ENCODE data around the gene CDKN1B.

Gene CDKN1B

DNA sequence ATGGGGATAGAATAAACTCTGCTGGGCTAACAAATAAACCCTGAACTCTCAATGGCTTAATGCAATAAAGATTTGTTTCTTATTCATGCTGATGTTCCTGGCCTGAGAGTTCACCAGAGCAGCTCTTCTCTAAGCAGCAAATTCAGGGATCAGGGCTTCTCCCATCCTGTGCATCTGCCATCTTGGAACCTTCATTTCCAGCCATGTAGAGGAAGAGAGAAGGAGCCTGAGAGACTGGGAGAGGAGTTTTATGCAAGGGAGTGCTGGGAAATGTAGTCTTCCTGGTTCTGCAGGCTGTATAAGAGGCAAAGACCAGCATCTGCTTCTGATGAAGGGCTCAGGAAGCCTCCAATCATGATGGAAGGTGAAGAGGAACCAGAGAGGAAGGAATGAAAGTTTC lies 47.7 kb downstream of the CDKN1B start:
- H3K36me3 ChIP-seq (ENCODE audit: insufficient read depth, low read length), result no peaks in the 10 kb centered on the region
- H3K9me2 ChIP-seq (ENCODE audit: low read depth, low read length), result no peaks in the 10 kb centered on the region
- H3K9ac ChIP-seq (ENCODE audit: low read length), result no peak overlapping the region
- H3K4me1 ChIP-seq (ENCODE audit: insufficient read depth, low read length, severe bottlenecking), result no peaks in the 10 kb centered on the region
- H3K79me2 ChIP-seq (ENCODE audit: insufficient read depth, low read length), result no peaks in the 10 kb centered on the region
- no peaks in the 10 kb centered on the region for H3K27me3 ChIP-seq (ENCODE audit: insufficient read depth, low read length)
- no peaks in the 10 kb centered on the region for H4K20me1 ChIP-seq (ENCODE audit: insufficient read depth, low read length)
- TF ChIP-seq, protein P1, sequence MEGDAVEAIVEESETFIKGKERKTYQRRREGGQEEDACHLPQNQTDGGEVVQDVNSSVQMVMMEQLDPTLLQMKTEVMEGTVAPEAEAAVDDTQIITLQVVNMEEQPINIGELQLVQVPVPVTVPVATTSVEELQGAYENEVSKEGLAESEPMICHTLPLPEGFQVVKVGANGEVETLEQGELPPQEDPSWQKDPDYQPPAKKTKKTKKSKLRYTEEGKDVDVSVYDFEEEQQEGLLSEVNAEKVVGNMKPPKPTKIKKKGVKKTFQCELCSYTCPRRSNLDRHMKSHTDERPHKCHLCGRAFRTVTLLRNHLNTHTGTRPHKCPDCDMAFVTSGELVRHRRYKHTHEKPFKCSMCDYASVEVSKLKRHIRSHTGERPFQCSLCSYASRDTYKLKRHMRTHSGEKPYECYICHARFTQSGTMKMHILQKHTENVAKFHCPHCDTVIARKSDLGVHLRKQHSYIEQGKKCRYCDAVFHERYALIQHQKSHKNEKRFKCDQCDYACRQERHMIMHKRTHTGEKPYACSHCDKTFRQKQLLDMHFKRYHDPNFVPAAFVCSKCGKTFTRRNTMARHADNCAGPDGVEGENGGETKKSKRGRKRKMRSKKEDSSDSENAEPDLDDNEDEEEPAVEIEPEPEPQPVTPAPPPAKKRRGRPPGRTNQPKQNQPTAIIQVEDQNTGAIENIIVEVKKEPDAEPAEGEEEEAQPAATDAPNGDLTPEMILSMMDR (IDR thresholded peaks at IDR 0.05; ENCODE audit: low read length), result no peak
- no peak for TF ChIP-seq EZH2 (IDR thresholded peaks at IDR 0.05; ENCODE audit: borderline replicate concordance, low read length)
- no peak overlapping the region for H3K4me2 ChIP-seq (ENCODE audit: low read length)
- no peak overlapping the region for H3K27ac ChIP-seq (ENCODE audit: low read depth, low read length, poor library complexity, severe bottlenecking)
- no peak overlapping the region for H2AFZ ChIP-seq (ENCODE audit: low read length)
- no peaks in the 10 kb centered on the region; the same call in 1 of the 2 replicates for H3K9me3 ChIP-seq (ENCODE audit: low read length)
- H3K4me3 ChIP-seq (ENCODE audit: low read depth, low read length, poor library complexity, severe bottlenecking), result no peak overlapping the region
- H3F3A ChIP-seq (ENCODE audit: insufficient read depth, low read length), result no peaks in the 10 kb centered on the region

- no peaks in the 10 kb centered on the region for H3K27me3 ChIP-seq (ENCODE audit: insufficient read depth, low read length)
- H3K36me3 ChIP-seq (ENCODE audit: insufficient read depth, low read length), result no peaks in the 10 kb centered on the region
- no peak overlapping the region for H2AFZ ChIP-seq (ENCODE audit: low read length)
- H3F3A ChIP-seq (ENCODE audit: insufficient read depth, low read length), result no peaks in the 10 kb centered on the region
- H3K4me2 ChIP-seq (ENCODE audit: low read length), result no peak overlapping the region
- H3K9ac ChIP-seq (ENCODE audit: low read length), result no peak overlapping the region
- no peak overlapping the region for H3K27ac ChIP-seq (ENCODE audit: low read depth, low read length, poor library complexity, severe bottlenecking)
- no peaks in the 10 kb centered on the region for H3K9me2 ChIP-seq (ENCODE audit: low read depth, low read length)
- H3K9me3 ChIP-seq (ENCODE audit: low read length), result no peaks in the 10 kb centered on the region; the same call in 1 of the 2 replicates
- H4K20me1 ChIP-seq (ENCODE audit: insufficient read depth, low read length), result no peaks in the 10 kb centered on the region
- no peaks in the 10 kb centered on the region for H3K79me2 ChIP-seq (ENCODE audit: insufficient read depth, low read length)
- H3K4me3 ChIP-seq (ENCODE audit: low read depth, low read length, poor library complexity, severe bottlenecking), result no peak overlapping the region
- H3K4me1 ChIP-seq (ENCODE audit: insufficient read depth, low read length, severe bottlenecking), result no peaks in the 10 kb centered on the region
- no peak for TF ChIP-seq EZH2 (IDR thresholded peaks at IDR 0.05; ENCODE audit: borderline replicate concordance, low read length)
Observed at GRCh38 chr12:12770262-12770661, 53.1 kb downstream of the CDKN1B start.
